HG02678 (cell line): ENCODE measurements around the gene FARS2.
"Not testable (repeated sequence)": the region's sequence is repeated elsewhere in the genome, so short reads cannot be mapped to it uniquely, and the experiment has no call there.

Experiments
- ATAC-seq: cut with Tn5 transposase; IDR thresholded peaks from one replicate; pipeline ENCODE4 v1.9.1; 2021; ENCODE audit warnings: mild to moderate bottlenecking, moderate library complexity; ENCODE audit not compliant: unreplicated experiment

Gene FARS2

DNA sequence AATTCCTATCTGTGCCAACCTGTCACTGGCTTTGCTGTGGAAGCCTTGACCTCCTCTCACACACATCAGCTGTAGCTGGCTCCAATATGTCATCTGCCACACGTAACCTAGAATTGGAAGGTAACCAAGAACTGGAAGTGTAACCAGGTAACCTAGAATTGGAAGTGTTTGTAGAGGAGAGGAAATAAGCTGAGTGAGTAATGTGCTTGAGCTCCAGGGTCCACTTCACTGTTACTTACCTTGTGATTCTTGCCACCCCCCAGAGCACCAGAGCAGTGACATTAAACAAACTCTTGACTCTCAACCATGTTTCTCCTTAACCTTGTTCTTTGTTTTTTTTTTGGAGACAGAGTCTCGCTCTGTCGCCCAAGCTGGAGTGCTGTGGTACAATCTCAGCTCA, 394.9 kb downstream of the FARS2 start:
- ATAC-seq: no peak

DNA sequence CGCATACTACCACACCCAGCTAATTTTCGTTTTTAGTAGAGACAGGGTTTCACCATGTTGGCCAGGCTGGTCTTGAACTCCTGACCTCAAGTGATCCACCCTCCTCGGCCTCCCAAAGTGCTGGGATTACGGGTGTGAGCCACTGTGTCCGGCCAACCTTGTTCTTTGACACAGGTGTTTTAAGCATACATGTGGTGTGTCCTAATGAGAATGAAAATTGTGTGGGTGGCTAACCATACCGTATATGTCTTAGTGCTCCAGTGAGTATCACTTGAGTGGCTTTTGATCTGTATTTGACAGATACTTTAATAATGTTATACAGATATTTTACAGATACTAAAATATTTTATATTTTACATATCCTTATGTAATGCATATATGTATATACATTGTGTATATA, 395.4 kb downstream of the FARS2 start:
- not testable (repeated sequence) for ATAC-seq

DNA sequence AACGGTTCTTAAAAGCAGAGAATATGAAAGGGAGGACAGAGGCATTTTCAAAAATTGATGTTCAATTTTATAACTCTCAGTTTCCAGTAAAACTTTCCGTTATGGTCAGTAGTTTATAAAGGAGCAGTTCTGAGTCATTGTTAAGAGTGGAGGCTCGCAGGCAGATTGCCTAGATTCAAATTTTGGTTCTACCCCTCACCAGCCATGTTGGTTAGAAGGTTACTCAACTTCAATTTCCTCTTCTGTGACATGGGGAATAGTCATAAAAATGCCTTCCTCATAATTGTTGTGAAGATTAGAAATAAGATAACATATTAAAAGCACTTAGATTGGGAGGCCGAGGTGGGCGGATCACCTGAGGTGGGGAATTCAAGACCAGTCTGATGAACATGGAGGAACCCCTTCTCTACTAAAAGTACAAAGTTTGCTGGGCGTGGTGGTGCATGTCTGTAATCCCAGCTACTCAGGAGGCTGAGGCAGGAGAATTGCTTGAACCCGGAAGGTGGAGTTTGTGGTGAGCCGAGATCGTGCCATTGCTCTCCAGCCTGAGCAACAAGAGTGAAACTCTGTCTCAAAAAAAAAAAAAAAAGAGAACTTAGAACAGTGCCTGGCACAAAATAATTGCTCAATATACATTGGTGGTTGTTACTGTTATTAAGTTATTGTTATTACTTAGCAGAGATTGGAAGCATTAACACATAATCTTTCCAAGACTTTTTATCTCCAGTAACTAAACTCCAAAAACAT, 396.5 kb downstream of the FARS2 start:
- no peak for ATAC-seq

DNA sequence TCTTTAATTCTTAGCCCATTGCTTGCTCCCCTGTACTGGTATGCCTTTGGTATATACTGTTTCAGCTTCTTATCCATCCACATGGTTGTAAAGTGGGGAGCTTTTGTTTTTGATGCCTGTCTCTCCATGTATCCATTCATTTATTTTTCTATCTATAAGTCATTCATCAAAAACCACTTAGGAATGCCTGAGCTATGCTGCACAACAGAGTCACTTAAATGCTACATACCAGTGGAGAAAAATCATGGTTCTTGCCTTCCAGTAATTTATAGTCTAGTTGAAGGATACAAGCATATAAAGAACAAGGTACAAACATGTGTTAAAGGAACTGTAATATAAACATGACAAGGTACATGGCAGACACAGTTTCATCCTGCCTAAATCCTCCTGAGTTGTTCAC, 398.2 kb downstream of the FARS2 start:
- ATAC-seq: no peak

DNA sequence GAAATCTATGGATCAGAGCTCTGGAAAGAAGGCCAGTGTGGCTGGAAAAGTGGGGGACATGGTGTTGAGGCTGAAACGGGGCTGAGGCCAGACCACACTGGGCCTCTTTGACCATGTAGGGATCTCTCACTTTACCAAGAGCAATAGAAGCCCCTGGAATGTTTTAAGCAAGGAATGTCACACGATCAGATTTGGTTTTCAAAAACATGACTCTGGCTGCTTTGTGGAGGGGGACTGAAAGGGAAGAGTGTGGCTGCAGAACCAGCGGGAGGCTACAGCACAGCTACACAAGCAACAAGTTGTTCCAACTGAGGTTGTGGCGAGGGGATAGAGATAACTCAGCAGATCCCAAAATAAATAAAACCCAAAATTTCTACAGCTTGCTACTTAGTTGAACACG, 399.5 kb downstream of the FARS2 start:
- no peak for ATAC-seq

DNA sequence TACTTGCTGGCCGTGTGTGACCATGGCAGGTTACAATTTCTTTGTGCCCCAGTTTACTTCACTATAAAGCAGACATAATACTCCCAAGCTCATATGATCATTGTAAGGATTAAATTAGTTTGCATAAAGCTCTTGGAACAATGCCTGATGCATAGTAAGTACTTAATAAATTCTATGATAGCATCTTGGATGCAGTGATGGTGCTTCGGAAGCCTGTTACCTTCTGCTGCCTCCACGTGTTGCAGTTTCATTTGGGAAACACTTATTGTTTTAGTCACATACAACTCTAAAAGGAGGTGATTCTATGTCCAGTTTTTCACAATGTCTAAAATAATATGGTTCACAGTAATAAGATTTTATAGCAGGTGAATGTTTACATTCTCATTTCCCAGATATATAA, 401.5 kb downstream of the FARS2 start:
- no peak for ATAC-seq

DNA sequence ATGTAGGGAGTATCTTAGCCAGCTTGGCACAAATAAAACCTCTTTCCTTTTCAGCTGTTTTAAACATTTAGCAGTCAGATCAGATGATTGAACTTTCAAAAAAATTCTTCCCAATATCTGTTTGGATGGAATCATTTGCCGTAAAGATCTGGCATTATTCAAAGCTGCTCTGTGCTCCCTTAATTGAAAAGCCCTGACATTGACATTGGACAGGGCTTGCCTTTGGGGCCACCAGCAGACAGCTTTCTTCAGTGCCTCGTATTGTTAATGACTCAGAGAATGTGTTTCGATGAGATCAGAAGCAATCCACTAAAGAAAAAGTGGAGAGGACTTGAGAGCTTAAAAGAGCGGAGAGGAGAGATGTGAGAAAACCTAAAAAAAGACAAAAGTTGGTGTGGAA, 401.9 kb downstream of the FARS2 start:
- ATAC-seq: no peak

DNA sequence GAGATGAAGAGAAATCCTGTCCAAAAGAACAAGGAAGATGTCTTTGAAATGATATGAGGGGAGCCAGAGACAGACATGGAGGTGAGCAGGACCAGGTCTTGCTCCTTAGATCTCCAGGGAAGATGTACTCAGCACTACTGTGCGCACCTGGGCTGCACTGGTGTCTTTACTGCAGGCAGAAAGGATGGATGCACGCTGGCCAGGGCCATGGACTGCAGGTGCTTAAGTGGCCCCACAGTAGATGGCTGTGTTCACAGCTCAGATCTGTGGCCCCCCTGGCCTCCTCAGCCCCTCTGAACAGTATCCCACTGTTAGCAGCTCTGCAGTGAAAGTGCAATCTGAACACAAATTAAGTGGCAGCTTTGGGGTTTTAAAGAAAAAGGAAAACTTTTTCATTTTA, 402.4 kb downstream of the FARS2 start:
- no peak for ATAC-seq

DNA sequence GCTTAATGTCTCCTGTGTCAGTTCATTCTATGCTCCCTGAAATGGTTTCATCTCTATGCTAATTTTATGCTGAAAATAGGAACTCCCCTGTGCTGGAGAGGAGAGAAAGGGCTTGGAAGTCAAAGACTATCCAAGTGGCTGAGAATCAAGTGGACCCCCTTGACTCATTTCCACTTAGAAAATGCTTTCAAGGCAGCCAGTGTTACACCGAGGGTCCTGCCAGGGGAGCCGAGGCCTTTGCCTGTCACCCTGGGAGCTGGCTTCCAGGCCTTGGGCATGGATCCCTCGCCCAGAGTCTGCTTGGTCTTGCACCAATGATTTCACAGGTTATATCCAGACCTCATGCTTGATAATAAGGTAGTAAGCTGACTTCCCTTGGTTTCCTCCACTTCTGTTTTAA, 402.8 kb downstream of the FARS2 start:
- ATAC-seq: no peak

DNA sequence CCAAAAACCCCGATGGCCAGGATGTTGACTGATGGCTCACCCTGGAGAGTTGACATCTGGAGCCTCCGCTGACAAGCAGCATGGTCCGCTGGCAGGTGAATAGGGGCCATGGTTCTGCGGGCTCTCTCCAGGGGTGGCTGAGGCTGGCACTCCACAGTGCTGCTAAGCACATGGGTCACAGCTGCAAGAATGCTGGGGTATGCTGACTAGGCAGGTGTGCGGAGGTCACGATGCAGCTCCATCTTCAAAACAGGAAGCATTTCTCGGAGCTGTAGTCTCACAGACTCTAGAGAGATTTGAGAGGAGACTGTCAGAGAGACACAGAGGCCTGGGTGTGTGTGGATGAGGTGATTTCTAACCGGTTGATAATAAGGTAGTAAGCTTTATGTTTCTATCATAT, 403.9 kb downstream of the FARS2 start:
- no peak for ATAC-seq

DNA sequence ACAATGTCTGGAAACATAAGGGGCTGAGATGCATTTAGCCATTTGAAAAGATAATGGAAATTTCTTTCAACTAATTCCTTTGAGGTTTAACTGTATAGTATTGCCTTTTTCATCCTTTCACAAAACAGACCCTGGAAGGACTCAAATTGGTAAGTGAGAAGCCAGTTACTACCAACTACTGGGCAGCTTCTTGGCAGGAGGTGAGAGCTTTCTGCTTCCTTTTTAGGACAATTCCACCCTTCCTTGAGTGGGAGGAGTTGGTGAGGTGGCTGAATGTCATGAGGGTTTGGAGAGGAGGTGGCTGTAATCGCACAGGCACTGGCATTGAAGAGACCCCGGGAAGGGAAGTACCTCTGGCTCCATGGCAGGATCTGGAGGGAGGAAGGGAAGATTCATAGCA, 404.4 kb downstream of the FARS2 start:
- ATAC-seq: no peak

DNA sequence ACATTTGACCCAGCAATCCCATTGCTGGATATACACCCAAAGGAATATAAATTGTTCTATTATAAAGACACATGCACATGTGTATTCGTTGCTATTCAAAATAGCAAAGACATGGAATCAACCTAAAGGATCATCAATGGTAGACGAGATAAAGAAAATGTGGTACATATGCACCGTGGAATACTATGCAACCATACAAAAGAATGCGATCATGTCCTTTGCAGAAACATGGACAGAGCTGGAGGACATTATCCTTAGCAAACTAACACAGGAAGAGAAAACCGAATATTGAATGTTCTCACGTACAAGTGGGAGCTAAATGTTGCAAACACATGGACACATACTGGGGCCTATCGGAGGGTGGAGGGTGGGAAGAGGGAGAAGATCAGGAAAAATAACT, 405.4 kb downstream of the FARS2 start:
- ATAC-seq: no peak

DNA sequence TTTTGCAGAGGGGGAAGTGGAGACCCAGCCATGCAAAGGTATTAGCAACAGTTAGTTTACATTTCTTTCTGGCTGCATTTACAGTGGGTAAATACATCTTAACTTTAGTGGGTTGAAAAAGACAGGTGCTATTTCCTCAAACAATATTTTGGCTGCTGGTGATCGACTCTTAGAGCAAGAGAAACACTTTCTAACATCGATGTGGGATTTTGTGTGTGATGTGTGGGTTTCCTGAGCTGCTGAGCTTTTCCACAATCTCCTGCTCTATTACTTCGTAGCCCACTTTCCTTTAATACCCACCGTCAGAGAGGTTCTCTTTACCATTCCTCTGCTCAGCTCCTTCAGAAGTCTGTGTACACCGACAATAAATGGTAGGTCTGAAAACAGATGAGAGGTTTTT, 406.4 kb downstream of the FARS2 start:
- no peak for ATAC-seq

DNA sequence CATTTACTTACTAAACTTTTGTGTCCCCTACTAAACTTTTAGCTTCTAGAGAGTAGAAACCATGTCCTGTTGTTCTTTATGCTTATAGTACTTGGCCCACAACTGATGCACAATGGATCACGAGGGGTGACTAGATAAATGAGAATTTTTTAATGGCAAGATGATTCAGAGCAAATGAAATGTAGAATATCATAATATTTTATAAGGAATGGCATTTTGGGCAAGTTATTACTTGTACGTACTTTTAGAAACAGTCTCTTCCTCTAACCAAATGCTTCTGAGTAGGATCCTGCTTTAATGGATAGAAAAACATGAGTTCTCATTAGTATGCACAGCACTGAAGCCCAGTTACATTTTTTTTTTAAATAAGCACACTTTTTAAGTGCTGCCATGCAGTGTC, 409.1 kb downstream of the FARS2 start:
- no peak for ATAC-seq

DNA sequence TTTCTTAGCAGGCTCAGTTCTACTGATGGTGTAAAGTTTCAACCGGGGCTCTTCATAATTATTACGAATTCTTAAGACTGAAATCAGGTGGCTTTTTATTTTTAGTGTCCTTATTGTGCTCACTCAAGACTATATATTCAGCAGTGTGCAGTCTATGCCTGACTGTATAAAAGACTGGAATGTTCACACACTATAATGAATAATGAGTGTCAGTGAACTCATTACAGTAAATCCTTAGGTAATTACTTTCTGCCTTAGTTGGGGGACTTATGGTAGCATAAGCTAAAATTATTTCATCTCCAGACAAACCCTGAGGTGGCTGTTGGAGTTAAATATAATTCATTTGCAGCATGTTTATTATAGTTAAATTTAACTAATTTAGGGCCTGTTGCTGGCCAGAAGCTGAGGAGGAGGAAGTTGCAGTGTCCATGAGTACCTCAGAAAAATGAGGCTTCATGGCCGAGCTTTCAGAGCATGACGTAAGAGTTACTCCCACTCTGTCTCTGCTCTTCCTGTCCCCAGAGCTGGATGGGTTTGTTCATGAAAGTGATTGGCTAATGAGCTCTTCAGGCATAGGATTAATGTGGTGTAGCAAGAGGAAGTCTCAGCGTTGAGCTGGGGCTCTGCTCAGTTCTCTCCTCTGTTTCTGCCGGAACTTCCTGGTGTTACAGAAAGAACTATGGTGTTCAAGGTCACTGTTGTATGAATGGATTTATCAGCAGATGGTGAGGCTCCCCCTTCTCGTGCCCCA, 409.7 kb downstream of the FARS2 start:
- no peak for ATAC-seq

DNA sequence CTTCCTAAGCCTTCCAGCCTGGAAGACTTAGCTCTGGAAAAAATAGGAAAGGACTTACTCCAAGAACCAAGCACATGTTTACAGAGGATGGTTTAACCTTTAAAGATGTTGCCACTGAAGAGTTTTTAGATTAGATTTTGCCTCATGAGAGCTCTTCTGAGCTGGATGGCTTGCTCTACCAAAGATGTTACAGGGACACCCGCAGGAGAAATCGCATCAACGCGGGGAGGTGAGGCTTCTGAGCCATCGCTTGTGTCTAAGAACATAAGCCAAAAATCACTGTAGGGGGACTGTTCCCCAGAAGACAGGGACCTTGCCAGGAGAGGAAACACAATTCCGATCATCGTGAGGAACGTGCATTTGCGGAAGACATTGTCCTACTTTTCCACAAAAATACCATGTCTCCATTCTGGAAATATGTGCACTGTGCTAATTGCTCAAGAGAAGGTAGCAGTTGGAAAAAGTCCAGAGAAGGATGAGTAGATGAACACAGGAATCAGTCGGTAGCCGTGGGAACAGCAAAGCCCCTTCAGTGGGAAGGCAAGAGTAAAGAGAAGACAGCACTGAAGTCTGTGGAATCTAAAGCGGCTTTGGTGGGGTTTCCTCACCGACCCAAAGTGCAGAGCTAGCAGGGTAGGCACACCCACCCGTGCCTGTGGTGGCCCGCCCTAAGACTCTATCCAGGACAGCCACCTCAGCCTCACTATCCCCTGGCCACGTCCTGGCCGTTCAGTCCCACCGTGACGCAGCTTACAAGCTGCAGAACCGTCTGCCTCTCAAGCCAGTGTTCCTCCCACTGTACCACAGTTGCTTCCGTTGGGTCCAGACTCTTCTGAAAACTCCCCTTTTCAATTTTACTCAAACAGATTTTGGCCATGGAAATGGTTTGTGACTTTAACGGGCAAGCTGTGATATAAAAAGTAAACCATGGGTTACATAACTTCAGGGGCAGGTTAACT, 410.6 kb downstream of the FARS2 start:
- ATAC-seq: no peak

DNA sequence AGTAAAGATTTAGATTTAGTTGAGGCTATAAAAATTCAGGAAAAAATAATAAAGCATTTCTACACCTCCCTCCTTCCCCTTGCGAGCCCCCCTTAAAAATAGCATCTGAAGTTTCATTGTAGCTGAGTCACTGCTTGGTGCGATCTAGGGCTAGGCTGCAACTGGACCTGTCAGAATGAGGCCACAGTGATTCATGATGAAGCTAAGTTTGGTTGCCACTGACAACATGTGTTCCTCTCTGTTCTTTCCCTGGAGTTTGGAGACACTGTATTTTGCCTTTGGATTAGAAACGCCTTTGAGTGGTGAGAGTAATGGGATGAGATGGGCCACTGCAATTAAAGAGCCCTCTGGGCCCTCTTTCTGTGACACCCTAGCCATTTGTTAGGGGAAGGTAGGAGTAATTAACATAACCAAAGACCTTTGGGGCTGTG, 411.3 kb downstream of the FARS2 start:
- no peak for ATAC-seq

DNA sequence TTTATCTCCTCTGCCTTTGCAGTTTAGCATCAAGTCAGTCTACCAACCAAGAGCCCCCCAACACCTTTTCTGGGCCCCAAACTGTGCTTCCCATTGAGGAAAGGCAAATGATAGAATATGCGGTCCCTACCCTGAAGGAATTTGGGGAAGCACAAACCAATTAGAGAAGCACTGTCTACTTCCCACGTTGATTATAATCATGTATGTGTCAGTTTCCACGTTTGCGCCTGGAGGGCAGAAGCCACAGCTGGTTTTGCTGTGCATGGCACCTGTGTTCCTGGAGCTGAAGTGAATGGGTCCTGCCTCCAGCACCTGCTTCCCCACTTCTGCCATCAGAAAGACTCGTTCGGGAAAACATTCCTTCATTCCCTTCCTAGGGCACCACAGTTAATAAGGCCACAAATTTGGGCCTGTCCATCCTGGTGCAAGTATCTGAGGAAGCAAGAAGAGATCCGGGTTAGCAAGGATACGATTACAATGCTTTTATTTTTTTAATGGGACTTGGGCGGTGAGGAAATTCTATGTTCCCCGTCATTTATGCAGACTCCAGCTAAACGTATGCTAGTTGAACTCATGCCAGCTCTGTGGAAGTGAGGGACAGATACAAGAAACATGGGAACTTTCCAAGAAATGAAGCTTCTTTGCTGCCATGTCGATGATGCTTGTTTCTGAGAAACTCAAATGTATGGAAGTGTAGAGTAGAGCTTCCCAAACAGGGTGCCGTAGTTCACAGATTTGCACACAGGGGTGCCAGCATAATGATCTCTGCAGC, 411.9 kb downstream of the FARS2 start:
- no peak for ATAC-seq

DNA sequence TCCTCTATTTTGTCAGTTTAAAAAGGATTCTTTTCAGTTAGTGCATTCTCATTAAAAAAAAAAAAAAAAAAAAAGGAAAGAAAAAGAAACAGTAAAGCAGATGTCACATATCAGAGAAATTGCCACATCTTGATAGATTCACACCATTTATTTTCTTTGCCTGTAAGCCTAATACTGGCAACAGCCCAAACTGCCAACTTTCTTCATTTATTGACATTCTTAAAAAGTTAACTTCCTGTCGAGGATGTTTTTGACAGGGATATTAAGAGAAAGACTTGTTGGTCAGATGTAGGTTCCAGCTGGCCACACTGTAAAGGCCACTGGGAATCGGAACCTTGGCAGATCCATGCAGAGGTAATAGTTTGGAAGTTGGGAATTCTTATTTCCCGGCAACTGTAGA, 412.8 kb downstream of the FARS2 start:
- no peak for ATAC-seq

DNA sequence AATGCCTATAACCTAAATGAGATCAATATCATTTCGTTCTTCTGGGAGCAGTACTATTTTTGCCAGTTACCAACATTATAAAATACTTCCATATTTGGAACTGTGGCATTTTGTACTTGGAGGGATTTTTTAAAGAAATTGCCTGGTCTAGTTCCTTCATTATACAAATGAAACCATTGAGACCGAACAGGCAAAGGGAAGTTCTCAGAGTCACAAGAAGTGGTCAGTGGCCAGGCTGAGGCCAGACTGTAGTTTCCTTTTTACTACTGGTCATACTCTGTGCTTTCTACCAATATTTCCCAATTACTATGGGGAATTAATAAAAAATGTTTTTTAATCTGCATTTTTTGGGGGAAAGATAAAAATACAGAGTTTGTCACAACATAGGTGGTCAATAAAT, 413.4 kb downstream of the FARS2 start:
- no peak for ATAC-seq

DNA sequence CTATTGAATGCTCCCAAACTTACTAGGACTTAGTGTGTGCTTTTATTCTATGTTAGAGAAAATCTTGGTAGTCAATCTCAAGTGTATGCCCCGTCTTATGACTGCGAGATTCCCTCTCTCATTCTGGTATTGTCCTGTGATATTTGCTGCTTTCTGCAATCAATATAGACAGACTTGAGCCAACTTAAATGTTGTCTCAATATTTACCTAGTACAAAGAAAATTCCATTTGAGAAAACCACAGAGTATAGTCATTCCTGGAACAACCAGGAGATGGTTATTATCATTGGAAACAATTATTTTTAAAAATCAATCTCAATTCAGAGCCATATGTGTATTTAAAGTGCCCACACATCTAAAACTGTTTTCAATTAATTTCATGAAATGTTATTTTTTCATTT, 415.4 kb downstream of the FARS2 start:
- no peak for ATAC-seq
